Measurements from ENCODE around the gene OSM.
A peak's percentile ranks its signal among the peaks of the same experiment; 100 is the strongest.
"Not testable (repeated sequence)": the region's sequence is repeated elsewhere in the genome, so short reads cannot be mapped to it uniquely, and the experiment has no call there.

Gene OSM

DNA sequence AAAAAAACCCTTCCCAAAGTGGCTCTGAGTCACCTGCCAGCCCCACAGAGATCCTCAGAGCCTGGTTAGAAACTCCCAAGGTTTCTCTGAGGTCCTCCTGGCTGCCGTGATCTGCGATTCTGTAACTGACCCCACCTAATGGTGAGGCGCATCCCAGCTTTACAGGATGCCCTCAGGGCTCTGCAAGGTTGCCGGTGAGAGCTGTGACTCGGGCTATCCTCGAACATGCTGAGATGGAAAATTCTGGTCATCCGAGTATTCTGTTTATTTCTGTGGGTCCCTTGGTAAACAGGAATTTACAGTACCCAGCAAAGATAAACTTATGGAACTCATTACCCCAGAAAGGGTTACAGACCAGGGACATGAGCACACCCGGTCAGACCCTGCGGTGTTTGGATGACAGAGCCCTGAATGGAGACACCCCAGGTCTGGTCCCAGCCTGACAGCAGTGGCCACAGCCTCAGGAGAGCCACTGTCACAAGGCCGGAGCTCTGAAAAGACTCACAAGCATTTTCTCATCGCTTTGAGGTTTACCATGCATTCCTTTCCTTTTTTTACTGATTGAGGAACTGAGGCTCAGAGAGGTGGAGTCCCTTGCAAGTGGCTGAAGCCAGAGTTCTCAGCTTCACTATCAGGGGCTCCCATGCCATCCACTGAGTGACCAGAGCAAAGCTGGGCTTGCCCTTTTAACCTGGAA is 42.3 kb downstream of the OSM start:
- no peak for DNase-seq

DNA sequence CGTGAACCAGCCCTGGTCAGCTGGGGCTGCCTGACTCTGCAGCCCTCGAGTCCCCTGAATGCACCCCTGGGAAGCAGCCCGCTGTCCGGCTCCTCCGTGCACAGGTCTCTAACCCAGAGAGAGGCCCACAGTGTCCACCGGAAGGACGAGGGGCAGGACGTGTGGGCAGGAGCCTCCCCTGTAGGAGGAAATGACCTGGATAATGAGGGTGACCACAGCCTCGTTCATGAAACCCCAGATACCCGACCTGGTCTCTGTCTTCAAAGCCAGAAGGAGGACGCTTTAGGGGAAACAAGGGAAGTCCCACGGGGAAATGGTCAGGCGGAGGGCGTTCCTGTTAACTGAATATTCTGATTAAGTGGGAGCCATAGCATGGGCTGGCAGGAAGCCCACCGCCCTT is 43.3 kb downstream of the OSM start:
- DNase-seq, result no peak

DNA sequence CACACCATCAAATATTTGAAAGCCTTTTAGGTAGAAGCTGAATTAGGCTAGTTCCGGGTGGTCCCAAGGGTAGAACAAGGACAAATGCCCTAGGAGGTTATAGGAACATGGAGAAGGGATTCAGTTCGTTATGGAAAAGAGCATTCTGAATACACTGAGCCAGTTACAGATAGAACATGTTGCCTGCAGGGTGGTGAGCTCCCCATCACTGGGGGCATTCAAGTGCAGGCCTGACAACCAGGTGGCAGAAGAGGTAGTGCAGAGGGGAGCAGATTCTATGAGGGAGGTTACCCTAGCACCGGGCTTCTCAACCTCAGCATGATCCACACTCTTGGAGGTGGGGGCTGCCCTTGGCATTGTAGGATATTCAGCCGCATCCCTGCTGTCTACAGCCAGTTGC is 44.3 kb downstream of the OSM start:
- no peak for DNase-seq

DNA sequence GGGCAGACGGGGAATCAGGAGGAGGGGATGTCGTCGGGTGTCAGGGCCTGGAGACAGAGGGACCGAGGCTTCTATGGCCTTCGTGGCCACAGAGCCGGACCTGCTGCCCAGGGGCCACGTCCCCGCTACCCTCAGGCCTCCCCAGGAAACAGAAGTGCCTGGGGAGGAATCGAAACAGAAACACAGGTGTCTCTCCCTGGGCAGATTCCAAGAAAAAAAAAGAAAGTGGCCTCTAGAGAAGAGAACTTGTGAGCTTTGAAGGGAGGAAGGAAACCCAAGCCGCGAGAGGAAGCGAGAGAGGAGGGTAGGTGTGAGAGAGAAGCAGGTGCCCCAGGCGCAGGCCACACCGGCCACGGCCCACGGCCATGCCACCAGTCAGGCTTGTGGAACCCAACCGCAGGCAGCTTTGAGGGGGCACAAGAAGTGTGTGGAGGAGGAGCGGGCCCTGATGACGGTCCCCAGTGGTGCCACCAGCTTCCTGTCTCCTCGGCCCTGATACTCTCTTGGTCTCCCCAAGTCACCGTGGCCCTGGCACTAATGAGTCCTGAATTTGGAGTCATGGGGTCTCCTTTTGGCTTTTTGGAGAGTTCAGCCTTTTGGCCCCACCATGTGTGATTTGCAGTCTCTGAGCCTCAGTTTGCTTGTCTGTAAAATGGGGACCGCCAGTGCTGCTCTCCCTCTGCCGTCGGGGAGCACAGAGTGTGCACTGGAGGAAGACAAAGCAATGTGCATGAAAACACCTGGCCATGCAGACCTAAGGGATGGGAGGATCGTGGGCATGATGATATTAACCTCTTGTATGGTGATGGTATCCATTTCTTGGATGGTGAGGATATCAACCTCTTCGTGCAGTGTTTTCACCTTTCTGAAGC is 45.3 kb downstream of the OSM start:
- no peak for DNase-seq

DNA sequence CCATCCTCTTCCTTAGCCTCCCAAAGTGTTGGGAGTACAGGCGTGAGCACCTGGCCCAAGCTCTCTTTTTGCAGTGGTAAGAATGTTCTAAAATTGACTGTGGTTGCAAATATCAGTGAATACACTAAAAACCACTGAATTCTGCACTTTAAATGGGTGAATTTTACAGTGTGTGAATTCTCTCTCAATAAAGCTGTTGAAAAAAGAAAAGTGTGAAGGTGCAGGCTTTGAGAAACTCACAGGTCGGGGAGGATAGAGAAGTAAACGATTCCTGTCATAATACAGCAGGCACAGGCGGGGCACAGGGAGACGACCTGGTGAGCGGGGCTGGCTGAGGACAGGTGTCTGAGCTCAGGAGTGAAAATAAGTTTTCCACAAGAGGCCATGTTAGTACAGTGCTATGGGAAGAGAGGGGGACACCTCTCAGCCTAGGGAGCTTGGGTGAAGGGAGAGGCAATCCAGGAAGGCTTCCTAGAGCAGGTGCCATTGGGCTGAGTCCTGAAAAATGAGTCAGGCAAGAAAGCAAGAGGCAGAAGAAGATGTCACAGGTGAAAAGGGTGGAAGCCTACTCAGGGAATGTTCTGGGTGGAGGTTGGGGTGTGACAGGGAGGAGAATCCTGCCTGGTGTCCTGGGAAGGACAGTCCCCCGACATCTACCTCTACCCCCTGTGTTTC is 46.2 kb downstream of the OSM start:
- DNase-seq, result no peak

DNA sequence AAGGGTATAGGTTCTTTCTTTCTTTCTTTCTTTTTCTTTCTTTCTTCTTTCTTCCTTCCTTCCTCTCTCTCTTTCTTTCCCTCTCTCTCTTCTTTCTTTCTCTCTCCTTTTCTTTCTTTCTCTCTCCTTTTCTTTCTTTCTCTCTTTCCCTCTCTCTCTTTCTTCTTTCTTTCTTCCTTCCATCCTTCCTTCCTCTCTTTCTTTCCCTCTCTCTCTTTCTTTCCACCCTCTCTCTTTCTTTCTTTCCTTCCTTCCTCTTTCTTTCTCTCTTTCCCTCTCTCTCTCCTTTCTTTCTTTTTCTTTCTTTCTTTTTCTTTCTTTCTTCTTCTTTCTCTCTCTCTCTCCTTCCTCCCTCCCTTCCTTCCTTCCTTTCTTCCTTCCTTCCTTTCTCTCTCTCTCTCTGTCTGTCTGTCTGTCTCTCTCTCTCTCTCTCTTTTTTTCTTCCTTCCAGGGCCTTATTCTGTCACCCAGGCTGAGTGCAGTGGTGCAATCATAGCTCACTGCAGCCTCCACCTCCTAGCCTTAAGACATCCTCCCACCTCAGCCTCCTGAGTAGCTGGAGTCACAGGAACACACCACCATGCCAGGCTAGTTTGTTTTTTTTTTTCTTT is 46.9 kb downstream of the OSM start:
- no peak for DNase-seq

DNA sequence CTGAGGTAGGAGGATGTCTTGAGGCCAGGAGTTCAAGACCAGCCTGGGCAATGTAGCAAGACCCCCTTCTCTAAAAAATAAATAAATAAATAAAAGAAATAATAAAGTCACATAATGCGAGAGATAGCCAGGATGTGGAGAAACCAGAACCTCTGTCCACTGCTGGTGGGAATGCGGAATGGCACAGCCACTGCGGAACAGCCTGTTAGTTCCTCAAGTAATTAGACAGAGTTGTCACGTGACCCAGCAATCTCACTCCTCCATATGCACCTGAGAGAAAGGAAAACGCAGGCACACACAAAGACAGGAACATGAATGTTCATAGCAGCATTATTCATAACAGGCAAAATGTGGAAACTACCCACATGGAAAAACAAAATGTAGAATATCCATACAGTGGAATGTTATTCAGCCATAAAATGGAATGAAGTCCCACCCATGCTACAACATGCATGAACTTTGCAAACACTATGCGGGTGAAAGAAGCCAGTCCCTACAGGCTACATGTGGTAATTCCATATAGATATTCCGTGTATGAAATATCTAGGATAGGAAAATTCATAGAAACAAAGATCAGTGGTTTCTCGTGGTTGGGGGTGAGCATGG is 47.5 kb downstream of the OSM start:
- no peak for DNase-seq

DNA sequence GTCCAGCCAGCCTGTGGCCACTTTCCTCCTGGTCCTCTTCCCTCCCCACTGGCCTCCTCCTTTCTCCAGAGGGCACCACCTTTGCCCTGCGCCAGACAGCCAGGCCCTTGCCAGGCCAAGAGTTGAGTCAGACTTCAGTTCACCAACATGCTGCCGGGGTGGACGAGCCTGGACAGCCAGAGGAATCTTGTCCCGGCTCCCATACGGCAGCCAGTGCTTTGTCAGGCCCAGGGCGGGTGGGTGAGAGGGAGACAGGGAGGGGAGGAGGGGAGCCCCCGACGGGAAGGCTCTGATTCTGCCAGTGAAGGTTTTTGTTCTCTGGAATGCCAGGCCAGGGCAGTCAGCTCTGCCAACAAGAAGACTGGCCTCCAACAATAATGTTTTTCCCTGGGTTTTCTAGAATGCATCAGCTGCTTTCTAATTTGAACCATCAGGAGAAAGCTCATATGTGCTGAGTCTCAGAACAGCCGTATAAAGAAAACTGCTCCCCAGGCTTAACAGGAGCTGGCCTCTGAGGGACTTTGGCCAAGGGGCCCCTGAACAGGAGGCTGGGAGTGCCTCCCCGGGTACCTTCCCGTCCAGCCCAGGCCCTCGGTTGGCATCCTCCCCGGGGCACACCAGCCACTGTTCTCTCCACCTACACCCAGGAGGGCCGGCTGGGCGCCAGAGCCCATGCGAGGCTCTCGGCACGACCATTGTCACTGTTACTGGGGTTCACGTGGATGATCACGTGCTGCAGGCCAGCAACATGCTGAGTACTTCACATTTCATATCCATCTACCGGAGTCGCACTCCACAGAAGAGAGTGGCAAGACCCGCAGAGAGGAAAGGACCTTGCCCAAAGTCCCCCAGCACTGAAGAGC is 48.7 kb downstream of the OSM start:
- DNase-seq, result no peak

DNA sequence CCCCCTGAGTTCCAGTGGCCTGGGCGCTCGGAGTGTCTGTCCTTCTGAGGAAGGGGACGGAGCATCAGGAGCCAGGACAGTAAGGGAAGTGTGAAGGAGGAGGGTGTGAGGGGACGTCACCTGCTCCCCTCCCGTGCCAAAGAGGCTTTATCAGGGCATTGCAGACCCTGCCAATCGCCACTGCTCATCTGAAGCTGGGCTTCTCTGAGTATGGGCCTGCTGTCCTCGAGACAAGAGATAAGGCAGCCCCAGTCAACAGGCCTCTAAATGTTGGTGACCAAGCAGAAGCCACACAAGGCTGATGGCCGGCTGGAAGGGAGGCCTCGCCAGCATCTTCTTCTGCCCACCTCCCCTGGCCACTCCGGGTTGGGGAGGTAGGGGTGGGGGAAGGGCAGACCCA is 49.9 kb downstream of the OSM start:
- no peak for DNase-seq

DNA sequence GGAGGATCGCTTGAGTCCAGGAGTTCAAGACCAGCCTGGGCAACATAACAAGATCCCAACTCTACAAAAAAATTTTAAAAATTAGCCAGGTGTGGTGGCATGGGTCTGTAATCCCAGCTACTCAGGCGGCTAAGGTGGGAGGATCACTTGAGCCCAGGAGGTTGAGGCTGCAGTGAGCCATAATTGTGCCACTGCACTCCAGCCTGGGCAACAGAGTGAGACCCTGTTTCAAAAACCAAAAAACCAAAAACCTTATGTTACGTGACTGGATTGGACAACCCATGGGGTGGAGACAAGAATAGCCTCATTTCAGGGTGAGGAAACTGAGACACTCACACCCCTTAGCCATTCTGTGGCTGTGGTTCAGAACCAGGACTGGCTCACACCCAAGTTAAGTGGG is 50.4 kb downstream of the OSM start:
- not testable (repeated sequence) for DNase-seq

DNA sequence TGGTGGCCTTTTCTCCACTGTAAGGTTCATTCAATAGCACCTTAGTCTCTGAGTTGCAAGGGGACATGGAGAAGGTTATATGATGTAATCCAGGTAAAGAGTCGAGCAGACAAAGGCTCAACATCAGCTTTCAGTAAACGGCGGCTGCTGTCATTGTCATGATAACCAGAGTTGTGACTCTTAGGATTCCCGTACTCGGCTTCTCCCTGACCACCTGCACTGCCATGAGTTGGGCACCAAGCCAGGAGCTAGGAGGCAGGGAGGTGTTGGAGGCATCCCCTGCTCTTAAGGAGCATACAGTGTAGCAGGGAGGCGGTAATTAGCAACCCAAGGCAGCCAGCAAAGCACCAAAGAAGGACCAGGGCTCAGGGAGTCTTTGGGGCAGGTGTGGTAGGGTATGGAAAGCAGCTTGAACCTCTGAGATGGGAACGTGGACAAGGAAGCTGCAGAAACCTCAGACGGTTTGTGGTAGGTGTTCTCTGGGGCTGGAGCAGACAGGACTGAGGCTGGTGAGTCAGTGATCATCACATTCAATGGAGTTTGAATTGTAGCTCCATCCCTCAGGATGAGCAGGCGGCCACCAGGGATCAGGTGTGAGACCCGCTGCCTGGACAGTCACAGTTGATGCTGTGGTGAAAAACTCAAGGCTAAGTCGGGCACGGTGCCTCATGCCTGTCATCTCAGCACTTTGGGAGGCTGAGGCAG is 51.8 kb downstream of the OSM start:
- DNase-seq, result peak; percentile 8

DNA sequence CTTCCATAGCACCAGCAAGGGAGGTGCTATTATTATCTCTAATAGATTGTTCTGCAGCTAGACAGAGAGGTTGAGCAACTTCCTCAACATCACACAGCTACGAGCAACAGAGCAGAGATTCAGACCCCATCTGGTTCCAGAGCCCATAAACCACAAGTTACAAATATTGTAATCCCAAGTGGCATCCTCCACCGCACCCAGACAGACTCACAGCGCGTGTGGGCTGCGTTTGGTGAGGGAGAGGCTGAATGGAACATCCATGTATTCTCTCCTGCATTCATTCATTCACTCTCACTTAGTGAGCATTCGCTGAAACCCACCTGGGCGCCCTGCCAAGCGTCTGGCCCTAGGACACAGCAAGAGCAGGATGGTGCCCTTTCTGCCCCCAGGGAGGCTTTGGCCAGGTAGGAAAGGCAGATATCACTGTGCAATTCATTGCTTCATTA is 53.6 kb downstream of the OSM start:
- no peak for DNase-seq

Measured in NCI-H146 (cell line).